Esophagus squamous epithelium (tissue), 4 donors: ENCODE data around the gene SIN3B.
"Not testable (repeated sequence)": the region's sequence is repeated elsewhere in the genome, so short reads cannot be mapped to it uniquely, and the experiment has no call there.

Experiments
- CTCF ChIP-seq, 6 experiments: fragments of 450-650 bp in 4 of 6; fragments of 200-600 bp in 2 of 6; sonication (generic) in 2 of 6; IDR thresholded peaks; one replicate each; pipeline ENCODE4 v1.5.1; 2016 to 2019; ENCODE audit warnings: antibody characterized with exemption in 6 of 6, mild to moderate bottlenecking in 4 of 6, moderate library complexity in 4 of 6
- POLR2A ChIP-seq, 4 donors: fragments of 450-650 bp; IDR thresholded peaks; one replicate each; pipeline ENCODE4 v1.6.1; 2017; ENCODE audit warnings: antibody characterized with exemption in 4 of 4, mild to moderate bottlenecking in 4 of 4, moderate library complexity in 3 of 4

GRCh38 chr19:16874978-16875299 is 45.7 kb downstream of the SIN3B start:
- not testable (repeated sequence) for TF ChIP-seq CTCF, POLR2A (IDR thresholded peaks at IDR 0.05)
